Tibial nerve (tissue), 4 donors: ENCODE results near the gene AMPD2. TPM values are rescaled to one million over a fixed set of nuclear protein-coding genes. Genes with fewer than 3 reads are reported as not detected.
"Not testable (repeated sequence)": the region's sequence is repeated elsewhere in the genome, so short reads cannot be mapped to it uniquely, and the experiment has no call there.

ENCODE experiments used
- DNase-seq, 2 donors: peaks; one replicate each; pipeline ENCODE4 v3.0.0-alpha.2; 2019; ENCODE audit warnings: low spot score in 2 of 2
- H3K27ac ChIP-seq, 4 donors: fragments of 200-600 bp; sonication (generic) in 3 of 4; one replicate each; pipeline ENCODE4 v1.5.1; 2017 to 2019; ENCODE audit warnings: mild to moderate bottlenecking in 1 of 4
- H3K27me3 ChIP-seq, 2 donors: fragments of 200-600 bp; sonication (generic) in 1 of 2; one replicate each; pipeline versions ENCODE4 v1.5.1 to v1.6.0; 2017 to 2019
- H3K36me3 ChIP-seq, 3 donors: fragments of 200-600 bp; sonication (generic); one replicate each; pipeline ENCODE4 v1.5.1; 2018 to 2019
- H3K4me1 ChIP-seq, 4 donors: fragments of 200-600 bp; sonication (generic) in 3 of 4; one replicate each; pipeline ENCODE4 v1.5.1; 2017 to 2019
- H3K4me3 ChIP-seq, 4 donors: fragments of 200-600 bp; sonication (generic) in 3 of 4; one replicate each; pipeline ENCODE4 v1.5.1; 2017 to 2019; ENCODE audit warnings: mild to moderate bottlenecking in 1 of 4, moderate library complexity in 1 of 4
- H3K9me3 ChIP-seq, 4 donors: fragments of 200-600 bp; sonication (generic) in 3 of 4; one replicate each; pipeline ENCODE4 v1.5.1; 2017 to 2019
- EP300 ChIP-seq, 2 donors: sonication (generic); formaldehyde crosslinking; IDR thresholded peaks; one replicate each; pipeline ENCODE4 v1.6.1; 2017; ENCODE audit warnings: antibody characterized with exemption in 2 of 2, mild to moderate bottlenecking in 1 of 2
- POLR2A ChIP-seq, 2 donors: fragments of 450-650 bp; IDR thresholded peaks; one replicate each; pipeline ENCODE4 v1.6.1; 2017; ENCODE audit warnings: antibody characterized with exemption in 2 of 2, mild to moderate bottlenecking in 2 of 2, moderate library complexity in 2 of 2
- WGBS, 2 donors: methylation state at CpG; one replicate each; pipeline ENCODE4 v1.1.5; 2018; 5-methylcytosine and 5-hydroxymethylcytosine counted together
- total RNA-seq, 4 donors: library from RNA; depleted of rRNA; stranded (reverse); fragments of >200 nt; gene quantifications; one replicate each; pipeline ENCODE4 v1.1.0, GENCODE V29; 2016
- TF ChIP-seq, protein P1 (sequence below), 5 experiments: fragments of 200-600 bp in 3 of 5; fragments of 450-650 bp in 2 of 5; sonication (generic) in 3 of 5; IDR thresholded peaks; one replicate each; pipeline ENCODE4 v1.5.1; 2016 to 2019; ENCODE audit warnings: antibody characterized with exemption in 5 of 5, mild to moderate bottlenecking in 3 of 5, moderate library complexity in 2 of 5

AMPD2 gene
- total RNA-seq, 4 donors from 2014 or later: 70.6 to 113 (median 94.7) TPM

GRCh38 chr1:109669246-109669948 is 49.8 kb downstream of the AMPD2 start:
- WGBS, 2 donors: 92 to 93% methylated on average over 22 of the region's 22 CpGs
- Histone ChIP-seq H3K4me3 (no peak overlapping the region), H3K36me3 (peaks cover 0 to 30% (median 0%) of the 10 kb centered on the region in 3 donors), H3K4me1 (peaks cover 0 to 11% (median 3%) of the 10 kb centered on the region in 4 donors), H3K9me3 (no peaks in the 10 kb centered on the region), H3K27ac (no peak overlapping the region), H3K27me3 (no peaks in the 10 kb centered on the region)
- DNase-seq: no peak
- TF ChIP-seq EP300 (IDR thresholded peaks at IDR 0.05) (no peak), POLR2A (IDR thresholded peaks at IDR 0.05) (no peak)
- TF ChIP-seq, protein P1, sequence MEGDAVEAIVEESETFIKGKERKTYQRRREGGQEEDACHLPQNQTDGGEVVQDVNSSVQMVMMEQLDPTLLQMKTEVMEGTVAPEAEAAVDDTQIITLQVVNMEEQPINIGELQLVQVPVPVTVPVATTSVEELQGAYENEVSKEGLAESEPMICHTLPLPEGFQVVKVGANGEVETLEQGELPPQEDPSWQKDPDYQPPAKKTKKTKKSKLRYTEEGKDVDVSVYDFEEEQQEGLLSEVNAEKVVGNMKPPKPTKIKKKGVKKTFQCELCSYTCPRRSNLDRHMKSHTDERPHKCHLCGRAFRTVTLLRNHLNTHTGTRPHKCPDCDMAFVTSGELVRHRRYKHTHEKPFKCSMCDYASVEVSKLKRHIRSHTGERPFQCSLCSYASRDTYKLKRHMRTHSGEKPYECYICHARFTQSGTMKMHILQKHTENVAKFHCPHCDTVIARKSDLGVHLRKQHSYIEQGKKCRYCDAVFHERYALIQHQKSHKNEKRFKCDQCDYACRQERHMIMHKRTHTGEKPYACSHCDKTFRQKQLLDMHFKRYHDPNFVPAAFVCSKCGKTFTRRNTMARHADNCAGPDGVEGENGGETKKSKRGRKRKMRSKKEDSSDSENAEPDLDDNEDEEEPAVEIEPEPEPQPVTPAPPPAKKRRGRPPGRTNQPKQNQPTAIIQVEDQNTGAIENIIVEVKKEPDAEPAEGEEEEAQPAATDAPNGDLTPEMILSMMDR (IDR thresholded peaks at IDR 0.05): no peak

GRCh38 chr1:109669949-109670302 is 50.3 kb downstream of the AMPD2 start:
- not testable (repeated sequence) for H3K27ac ChIP-seq

DNA sequence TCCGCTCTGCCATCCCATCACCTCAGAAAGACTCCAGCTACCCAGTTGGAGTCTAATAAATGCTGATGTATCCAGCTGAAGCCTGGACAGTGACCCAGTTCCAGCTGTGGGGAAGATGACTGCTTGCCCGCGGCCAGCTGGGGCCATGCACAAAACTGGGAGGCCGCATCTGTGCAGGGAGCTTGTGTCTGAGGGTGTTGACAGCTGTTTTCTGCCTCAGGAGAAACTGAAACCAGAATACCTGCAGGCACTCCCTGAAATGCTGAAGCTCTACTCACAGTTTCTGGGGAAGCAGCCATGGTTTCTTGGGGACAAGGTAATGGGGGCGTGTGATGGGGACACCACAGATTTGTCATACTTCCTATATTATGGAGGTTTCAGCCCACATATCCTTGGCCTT is 51.4 kb downstream of the AMPD2 start:
- H3K27ac ChIP-seq: no peak overlapping the region
- H3K9me3 ChIP-seq: no peaks in the 10 kb centered on the region
- no peaks in the 10 kb centered on the region for H3K27me3 ChIP-seq
- 86 to 94% methylated on average over 5 of the region's 5 CpGs for WGBS, 2 donors
- H3K4me3 ChIP-seq: no peak overlapping the region
- TF ChIP-seq, protein P1 (IDR thresholded peaks at IDR 0.05): no peak
- no peak for TF ChIP-seq POLR2A (IDR thresholded peaks at IDR 0.05)
- TF ChIP-seq EP300 (IDR thresholded peaks at IDR 0.05): no peak
- DNase-seq: no peak
- H3K36me3 ChIP-seq: peaks cover 0 to 30% (median 0%) of the 10 kb centered on the region in 3 donors
- peaks cover 0 to 11% (median 3%) of the 10 kb centered on the region in 4 donors for H3K4me1 ChIP-seq

More at GRCh38 chr1:109669949-109670302, 50.3 kb downstream of the AMPD2 start:
- H3K27me3 ChIP-seq, DNase-seq, H3K4me3 ChIP-seq, H3K9me3 ChIP-seq: not testable (repeated sequence)
- 91 to 98% methylated on average over 5 of the region's 5 CpGs for WGBS, 2 donors
- H3K36me3 ChIP-seq: peaks cover 0 to 30% (median 0%) of the 10 kb centered on the region in 3 donors
- H3K4me1 ChIP-seq: peaks cover 0 to 11% (median 3%) of the 10 kb centered on the region in 4 donors

DNA sequence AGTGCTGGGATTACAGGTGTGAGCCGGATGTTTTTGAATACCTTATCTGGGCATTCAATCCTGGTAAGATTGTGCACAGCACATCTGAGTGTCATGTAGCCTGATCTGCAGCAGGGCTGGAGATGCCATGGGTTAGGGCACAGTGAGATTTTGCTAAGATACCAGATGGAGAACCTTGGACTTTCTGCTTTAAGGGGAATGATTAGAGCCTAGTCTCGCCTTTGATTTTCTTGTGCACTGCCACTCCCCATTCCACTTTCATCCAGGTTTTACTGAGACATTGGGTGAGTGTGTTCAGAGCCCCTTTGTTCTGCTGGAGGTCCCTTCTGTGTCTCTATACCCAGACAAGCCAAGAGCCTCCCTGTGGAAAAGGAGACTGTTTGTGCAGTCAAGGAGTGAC is 54.2 kb downstream of the AMPD2 start:
- WGBS, 2 donors: 87 to 95% methylated on average over 2 of the region's 2 CpGs

GRCh38 chr1:109676683-109677381 is 57.2 kb downstream of the AMPD2 start:
- WGBS, 2 donors: 81% methylated on average over 3 of the region's 3 CpGs
- DNase-seq: not testable (repeated sequence)

More for the DNA sequence above, 54.2 kb downstream of the AMPD2 start:
- H3K27ac ChIP-seq, H3K4me1 ChIP-seq, H3K27me3 ChIP-seq, H3K4me3 ChIP-seq, H3K9me3 ChIP-seq, DNase-seq: not testable (repeated sequence)
- H3K36me3 ChIP-seq: peaks cover 0 to 30% (median 0%) of the 10 kb centered on the region in 3 donors

DNA sequence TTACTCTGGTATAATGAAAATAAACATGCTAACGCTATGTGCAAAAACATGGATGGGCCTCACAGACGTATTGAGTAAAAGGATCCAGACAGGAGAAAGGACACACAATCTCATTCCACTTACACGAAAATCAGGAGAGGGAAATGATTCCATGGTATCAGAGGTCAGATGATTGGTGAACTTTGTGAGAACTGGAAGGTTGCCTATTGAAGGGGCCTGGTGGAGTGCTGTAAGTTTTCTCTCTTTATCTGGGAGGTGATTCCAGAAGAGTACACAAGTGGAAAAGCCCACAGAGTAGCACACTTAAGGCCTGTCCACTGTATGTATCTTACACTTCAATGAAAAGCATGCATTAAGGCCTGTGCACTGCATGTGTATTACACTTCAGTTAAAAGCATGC is 57.8 kb downstream of the AMPD2 start:
- no peak overlapping the region for H3K4me3 ChIP-seq
- no peaks in the 10 kb centered on the region for H3K27me3 ChIP-seq
- H3K4me1 ChIP-seq: no peaks in the 10 kb centered on the region
- H3K27ac ChIP-seq: no peak overlapping the region
- DNase-seq: no peak
- peaks cover 0 to 15% (median 0%) of the 10 kb centered on the region in 3 donors for H3K36me3 ChIP-seq
- 65% methylated on average over 3 of the region's 3 CpGs for WGBS, 2 donors
- H3K9me3 ChIP-seq: no peaks in the 10 kb centered on the region
- TF ChIP-seq, protein P1 (IDR thresholded peaks at IDR 0.05): no peak
- no peak for TF ChIP-seq EP300 (IDR thresholded peaks at IDR 0.05)
- TF ChIP-seq POLR2A (IDR thresholded peaks at IDR 0.05): no peak

More at GRCh38 chr1:109676683-109677381, 57.2 kb downstream of the AMPD2 start:
- H3K4me1 ChIP-seq, H3K27ac ChIP-seq, H3K4me3 ChIP-seq, H3K9me3 ChIP-seq, H3K27me3 ChIP-seq: not testable (repeated sequence)
- peaks cover 0 to 21% (median 0%) of the 10 kb centered on the region in 3 donors for H3K36me3 ChIP-seq

GRCh38 chr1:109678637-109679036 is 59.0 kb downstream of the AMPD2 start:
- H3K4me3 ChIP-seq, H3K27me3 ChIP-seq, DNase-seq, H3K27ac ChIP-seq, H3K4me1 ChIP-seq, H3K36me3 ChIP-seq, H3K9me3 ChIP-seq: not testable (repeated sequence)
- WGBS, 2 donors: 85 to 88% methylated on average over 2 of the region's 2 CpGs
